GM19397 (cell line): Measurements from ENCODE around the gene ZHX3.

ENCODE experiments used
- ATAC-seq: cut with Tn5 transposase; IDR thresholded peaks from one replicate; pipeline ENCODE4 v1.9.1; 2021; ENCODE audit warnings: mild to moderate bottlenecking, moderate library complexity; ENCODE audit not compliant: unreplicated experiment

The ZHX3 gene

DNA sequence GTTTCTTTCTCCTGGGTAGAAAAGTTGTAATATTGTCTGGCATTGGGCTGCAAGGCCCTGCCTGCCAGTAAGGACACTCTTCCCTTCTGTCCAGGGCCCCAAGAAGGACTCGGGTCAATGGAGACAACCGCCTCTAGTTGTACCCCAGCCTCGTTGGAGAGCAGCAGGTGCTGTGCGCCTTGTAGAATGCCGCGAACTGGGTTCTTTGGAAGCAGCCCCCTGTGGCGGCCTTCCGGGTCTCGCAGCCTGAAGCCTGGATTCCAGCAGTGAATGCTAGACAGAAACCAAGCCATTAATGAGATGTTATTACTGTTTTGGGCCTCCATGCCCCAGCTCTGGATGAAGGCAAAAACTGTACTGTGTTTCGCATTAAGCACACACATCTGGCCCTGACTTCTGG is 143.2 kb downstream of the ZHX3 start:
- ATAC-seq, result no peak

DNA sequence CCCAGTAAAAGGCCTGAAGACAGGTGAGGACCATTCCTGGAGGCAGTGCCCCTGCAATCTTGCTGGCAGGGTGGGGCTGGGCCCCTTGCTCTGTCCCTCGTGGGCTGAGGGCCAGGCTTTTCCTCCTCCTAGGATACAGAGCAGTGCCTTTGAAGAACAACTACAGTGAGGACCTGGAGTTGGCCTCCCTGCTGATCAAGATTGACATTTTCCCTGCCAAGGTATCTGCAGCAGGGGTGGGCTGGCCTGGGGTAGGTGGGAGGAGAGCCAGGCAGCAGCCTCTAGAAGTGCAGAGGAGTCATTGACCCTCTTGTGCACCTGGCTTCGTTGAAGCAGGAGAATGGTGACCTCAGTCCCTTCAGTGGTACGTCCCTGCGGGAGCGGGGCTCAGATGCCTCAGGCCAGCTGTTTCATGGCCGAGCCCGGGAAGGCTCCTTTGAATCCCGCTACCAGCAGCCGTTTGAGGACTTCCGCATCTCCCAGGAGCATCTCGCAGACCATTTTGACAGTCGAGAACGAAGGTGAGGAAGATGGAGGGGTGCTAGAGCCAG is 143.7 kb downstream of the ZHX3 start:
- no peak for ATAC-seq

DNA sequence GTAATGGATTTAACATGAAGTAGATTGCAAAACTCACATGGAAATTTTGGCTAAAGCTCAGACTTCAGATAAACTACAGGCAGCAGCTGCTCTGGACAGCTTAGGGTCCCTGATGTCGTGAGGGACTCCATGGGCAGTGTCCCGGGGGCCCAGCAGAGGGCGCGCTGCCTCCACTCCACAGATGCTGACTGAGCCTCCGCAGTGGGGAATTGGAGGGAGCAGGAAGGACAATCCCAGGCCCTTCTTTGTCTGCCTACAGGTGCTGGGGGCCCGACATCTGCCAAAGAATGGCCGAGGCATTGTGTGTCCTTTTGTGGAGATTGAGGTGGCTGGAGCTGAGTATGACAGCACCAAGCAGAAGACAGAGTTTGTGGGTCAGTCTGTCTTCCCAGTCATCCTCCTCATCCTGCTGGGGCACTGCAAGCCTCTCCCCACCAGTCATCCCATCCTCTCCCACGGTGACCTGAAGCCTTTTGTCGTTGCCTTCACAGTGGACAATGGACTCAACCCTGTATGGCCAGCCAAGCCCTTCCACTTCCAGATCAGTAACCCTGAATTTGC is 144.3 kb downstream of the ZHX3 start:
- ATAC-seq, result no peak

DNA sequence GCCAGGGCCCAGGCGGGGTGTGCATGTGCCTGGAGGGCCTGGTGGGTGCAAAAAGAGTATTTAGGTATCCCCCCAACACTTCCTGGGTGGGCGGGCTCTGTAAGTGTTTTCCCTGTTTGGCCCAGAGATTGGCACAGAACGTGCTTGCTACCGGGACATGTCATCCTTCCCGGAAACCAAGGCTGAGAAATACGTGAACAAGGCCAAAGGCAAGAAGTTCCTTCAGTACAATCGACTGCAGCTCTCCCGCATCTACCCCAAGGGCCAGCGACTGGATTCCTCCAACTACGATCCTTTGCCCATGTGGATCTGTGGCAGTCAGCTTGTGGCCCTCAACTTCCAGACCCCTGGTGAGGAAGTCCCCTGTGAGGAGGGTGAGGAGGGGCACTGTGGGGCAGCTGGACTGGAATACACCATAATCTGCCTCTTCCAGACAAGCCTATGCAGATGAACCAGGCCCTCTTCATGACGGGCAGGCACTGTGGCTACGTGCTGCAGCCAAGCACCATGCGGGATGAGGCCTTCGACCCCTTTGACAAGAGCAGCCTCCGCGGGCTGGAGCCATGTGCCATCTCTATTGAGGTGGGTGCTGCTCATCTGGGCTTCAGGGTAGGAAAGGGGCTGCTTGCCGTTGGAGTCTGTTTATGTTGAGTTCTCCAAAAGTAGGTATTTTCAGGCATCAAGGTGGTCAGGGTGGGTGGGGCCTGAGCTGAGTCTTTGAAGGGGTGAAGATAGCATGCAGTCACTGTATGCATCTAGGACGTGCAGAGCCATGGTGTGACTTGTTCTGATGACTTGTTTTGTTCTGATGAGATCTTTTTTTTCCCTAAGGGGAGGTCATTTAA is 145.0 kb downstream of the ZHX3 start:
- ATAC-seq, result no peak

DNA sequence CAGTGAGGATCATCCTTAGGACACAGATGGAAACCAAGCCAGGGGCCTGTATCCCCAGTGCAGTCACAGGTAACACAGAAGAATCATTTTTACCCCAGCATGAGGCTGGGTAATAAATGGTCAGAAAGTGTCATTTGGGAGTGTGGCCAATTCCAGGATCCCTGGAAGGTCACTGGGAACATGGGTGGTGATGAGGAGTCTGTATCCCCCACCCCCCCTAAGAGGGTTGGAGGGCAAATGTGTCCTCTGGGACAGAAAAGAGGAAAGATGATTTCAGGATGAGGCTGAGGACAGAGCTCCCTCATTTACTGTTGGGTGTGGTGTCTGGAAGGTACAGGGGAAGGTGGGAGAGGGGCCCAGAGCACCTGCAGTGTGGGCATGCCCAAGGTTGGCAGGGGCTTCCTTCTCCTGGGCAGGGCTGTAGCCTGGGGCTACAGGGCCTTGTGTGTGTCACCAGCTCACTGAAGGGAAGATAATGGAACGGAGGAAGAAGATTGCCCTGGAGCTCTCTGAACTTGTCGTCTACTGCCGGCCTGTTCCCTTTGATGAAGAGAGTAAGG is 145.7 kb downstream of the ZHX3 start:
- no peak for ATAC-seq

DNA sequence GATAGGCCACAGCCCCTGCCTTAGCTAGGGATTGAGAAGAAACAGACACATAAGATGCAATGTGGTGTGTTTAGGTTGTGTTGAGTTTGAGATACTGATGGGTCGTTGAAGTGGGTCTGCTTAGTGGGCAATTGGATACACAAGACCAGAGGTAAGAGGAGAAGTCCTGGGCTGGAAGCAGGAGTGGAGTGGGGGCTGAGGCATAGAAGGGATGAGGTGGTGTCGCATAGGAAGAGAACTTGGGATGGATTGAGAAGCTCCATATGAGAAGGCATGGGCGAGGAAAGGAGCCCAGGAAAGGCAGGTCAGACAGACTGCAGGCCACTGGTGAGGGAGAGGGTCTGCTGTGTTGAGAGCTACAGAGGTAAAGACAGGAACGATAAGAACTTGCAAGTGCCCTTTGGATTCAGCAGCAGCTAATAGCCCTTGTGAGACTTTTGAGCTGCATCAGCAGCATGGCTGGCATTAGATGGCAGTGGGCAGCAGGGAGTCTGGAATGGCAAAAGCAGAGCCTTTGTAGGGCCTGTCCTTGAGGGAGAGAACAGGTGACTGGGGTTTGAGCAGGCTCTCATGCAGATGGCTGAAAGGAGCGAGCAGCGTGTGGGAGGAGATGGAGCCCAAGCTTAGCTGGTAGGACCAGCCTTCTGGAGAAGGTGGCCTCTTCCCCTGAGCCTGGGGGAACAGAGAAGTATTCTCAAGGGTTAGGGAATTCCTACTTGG is 147.0 kb downstream of the ZHX3 start:
- no peak for ATAC-seq

DNA sequence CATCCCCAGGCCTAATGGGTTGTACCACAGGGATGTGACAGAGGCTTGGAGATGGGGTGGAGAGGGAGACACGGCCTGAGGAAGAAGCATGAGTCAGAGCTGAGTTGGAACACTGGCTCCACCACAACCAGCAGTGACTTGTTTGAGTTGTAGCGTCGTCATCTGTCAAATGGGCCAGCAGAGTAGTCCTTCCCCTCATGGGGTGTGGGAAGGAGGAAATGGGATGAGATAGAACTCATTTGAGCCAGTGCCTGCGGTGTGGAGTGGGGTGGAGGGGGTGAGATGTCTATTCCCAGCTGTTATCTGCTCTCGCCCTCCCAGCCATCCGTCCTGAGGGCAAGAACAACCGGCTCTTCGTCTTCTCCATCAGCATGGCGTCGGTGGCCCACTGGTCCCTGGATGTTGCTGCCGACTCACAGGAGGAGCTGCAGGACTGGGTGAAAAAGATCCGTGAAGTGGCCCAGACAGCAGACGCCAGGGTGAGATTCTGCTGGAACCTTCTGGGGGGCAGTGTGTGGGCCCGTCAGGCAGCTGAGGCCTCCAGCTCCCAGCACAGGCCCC is 147.7 kb downstream of the ZHX3 start:
- no peak for ATAC-seq

DNA sequence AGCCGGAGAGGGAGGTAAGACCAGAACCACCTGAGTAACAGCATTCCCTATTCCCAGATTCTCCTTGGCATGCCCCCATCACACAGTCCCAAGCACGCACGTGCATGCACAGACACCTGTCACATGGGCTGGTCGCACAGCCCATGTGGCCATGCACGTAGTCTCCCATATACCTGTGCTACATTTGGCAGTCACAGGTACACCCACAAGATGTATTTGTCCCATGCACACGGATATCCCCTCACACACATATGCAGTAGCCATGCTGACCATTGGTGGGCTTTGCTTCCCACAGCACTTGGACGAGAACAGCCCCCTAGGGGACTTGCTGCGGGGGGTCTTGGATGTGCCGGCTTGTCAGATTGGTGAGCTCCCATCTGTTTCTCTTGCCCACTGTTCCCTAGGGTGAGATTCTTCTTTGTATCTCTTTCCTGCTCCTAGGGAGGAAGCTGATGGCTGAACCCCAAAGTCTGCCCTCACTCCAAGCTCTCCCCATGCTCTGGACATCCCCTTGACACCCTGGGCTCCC is 148.3 kb downstream of the ZHX3 start:
- no peak for ATAC-seq

DNA sequence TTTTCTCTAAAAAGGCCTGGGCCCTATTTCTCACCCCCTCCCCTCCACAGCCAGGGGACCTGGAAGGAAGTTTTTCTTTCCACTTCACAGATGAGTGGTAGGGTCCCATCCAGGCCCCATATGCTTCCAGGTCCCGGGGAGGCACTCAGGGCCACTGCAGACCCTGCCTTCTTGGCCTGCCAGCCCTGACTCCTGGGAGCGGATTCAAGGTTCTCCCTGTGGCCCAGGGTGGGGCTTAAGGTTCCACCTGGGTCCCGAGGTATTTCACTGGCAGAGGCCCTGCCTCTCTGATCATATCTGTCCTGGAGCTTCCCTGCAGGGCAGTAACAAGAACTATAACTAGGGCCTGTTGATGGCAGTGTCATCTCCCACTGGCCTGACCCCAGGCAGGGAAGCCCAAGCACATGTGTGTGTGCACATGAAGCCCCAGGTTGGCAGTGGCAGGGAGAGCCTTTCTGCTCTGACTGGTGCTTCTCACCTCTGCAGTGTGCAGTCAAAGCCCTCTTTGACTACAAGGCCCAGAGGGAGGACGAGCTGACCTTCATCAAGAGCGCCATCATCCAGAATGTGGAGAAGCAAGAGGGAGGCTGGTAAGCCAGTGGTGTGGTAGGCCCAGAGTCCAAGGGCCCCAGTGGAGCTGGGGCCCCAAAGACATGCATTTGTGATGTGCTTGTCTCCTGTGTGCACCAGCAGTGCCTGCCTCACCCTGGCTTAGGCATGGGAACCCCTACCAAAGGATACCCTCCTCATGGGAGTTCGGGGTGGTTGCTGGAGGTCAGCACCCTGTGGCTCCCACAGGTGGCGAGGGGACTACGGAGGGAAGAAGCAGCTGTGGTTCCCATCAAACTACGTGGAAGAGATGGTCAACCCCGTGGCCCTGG is 149.0 kb downstream of the ZHX3 start:
- no peak for ATAC-seq

DNA sequence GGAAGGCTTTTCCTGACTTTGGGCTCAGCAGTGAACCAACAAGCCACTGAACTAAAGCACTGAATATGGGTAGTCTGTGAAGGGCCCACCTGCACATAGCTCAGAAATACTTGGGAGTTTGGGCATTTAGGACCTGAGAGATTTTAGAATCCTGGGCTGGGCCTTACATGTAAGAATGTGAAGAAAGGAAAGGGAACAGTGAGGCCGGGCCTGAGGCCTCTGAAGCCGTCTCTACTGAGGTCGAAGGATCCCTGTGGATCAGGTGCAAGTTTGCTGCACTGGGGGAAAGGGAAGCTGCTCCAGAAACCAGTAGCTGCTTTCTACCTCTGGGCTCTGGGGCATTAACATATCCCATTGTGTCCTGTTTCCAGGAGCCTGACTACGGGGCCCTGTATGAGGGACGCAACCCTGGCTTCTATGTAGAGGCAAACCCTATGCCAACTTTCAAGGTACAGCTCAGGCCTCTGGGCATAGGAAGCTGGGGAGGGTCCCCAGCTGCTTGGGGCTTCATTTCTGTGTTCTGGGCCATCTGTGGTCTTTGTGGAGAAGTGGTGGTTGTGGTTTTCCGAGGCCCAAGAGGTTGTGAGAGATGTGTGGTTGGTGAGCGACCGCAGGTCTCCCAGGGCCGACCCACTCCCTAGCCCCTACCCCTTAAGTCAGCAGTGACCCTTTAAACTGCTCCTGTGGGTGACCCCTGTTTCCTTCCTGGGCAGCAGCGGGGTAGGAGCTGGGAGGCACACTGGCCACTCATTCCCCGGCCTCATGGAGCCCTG is 149.9 kb downstream of the ZHX3 start:
- no peak for ATAC-seq

- no peak for ATAC-seq
Observed at GRCh38 chr20:41167118-41167470, 150.4 kb downstream of the ZHX3 start.

- no peak for ATAC-seq
Observed at GRCh38 chr20:41166201-41167117, 151.1 kb downstream of the ZHX3 start.

- ATAC-seq, result no peak
Observed at GRCh38 chr20:41165001-41165882, 152.3 kb downstream of the ZHX3 start.

DNA sequence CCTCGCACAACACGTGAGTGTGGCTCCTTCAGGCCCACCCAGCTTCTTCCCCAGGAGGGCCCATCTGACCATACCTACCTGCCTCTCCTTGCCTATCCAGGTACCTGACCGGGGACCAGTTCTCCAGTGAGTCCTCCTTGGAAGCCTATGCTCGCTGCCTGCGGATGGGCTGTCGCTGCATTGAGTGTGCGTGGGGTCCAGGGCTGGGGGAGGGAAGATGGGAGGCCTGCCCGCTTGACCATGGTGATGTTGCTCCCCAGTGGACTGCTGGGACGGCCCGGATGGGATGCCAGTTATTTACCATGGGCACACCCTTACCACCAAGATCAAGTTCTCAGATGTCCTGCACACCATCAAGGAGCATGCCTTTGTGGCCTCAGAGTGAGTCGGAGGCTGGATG is 153.7 kb downstream of the ZHX3 start:
- ATAC-seq, result no peak

DNA sequence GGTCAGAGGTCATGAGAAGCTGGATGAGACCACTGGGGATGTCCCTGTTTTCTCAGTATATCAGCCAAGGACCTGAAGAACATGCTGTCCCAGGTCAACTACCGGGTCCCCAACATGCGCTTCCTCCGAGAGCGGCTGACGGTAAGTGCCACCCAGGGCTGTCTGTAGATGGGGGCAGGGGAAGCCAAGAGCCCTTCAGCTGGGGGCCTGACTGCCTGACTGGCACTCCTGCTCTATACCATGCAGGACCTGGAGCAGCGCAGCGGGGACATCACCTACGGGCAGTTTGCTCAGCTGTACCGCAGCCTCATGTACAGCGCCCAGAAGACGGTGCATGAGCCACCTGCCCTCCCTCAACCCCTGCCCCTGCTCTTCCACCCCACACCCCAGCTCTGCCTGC is 155.1 kb downstream of the ZHX3 start:
- ATAC-seq, result no peak

DNA sequence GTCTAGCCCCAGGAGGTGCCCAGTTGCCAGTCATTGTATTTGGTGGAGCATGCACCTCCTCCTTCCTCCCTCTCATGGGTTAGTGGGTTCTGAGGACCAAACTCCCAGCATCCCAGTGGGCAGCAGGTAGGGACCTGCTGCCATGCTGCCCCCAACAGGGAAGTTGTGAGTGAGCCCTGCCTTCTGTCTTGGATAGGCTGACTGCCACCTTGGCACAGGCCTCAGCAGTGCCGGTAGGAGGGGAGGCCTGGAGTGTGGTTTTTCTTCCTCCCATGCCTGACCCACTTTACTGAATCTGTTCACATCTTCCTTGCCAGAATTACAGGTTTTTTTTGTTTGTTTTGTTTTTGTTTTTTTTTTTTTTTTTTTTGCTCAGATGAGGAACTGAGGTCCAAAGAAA is 155.6 kb downstream of the ZHX3 start:
- no peak for ATAC-seq

GRCh38 chr20:41160686-41161085 is 156.8 kb downstream of the ZHX3 start:
- no peak for ATAC-seq
